GM19043 (cell line): Measurements from ENCODE around the gene LMTK3.
"Not testable (repeated sequence)": the region's sequence is repeated elsewhere in the genome, so short reads cannot be mapped to it uniquely, and the experiment has no call there.

Experiments used
- ATAC-seq: cut with Tn5 transposase; IDR thresholded peaks from one replicate; pipeline ENCODE4 v1.9.1; 2021; ENCODE audit warnings: low read depth; ENCODE audit not compliant: unreplicated experiment

Gene LMTK3

DNA sequence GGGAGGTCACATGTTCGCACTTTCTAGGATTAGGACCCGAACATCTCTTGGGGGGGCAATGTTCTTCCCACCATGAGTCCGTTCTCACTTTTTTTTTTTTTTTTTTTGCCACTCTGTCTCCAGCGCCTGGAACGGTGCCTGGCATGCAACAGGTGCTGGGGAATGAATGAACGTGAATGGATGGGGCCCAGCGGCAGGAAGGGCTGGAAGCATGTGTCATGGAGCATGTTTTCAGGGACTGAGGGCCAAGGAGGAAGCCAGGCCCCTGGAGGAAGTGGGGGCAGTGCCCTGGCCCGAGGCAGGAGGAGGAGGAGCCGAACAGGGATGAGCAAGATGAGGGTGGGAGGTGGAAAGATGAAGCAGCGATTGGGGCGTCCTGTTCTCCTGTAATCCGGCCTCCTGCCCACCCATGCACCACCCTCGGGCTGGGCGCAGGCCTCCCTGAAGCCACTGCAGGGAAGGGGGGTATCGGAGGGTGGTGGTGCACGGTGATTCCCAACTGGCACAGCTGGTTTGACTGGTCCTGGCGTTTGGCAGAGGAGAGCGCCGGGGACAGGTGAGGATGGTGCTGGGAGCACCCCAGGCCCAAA, 31.6 kb upstream of the LMTK3 start:
- ATAC-seq, result no peak

- no peak for ATAC-seq
Observed at GRCh38 chr19:48541813-48542212, 30.2 kb upstream of the LMTK3 start.

DNA sequence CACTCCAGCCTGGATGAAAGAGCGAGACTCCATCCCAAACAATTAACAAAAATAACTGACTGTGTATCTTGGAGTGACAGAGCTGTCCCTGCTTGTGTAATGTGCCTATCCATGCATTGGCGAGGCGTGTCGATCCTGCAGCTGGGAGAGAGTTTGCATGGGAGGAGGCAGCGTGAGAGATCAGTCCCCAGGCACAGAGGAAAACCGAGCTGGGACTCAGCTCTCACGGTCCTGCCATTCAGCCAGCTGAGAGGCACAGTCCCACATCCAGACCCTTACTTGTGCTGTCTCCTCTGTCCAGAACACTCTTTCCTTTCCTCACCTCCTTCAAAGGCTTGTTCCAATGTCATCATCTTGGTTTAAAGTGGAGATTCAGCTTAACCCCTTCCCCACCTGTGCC, 28.5 kb upstream of the LMTK3 start:
- ATAC-seq, result no peak

DNA sequence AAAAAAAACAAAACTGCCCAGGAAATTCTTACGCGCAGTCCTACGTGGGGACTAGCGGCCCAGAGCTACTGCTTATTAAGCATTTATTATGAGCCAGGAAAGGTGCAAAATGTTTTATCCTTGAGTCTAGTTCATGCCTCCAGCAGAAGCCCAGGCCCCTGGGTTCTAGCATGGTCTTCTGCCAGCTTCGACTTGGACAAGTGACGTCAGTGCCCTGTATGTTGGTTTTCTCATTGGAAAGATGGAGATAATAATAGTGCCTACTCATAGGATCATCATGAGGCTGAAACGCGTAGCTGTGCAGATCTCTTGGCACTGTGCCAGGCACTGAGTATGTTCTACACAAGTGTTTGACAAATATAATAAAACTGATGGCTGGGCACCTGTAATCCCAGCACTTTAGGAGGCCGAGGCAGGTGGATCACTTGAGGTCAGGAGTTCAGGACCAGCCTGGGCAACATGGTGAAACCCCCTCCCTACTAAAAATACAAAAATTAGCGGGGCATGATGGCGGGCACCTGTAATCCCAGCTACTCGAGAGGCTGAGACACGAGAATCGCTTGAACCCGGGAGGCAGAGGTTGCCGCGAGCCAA, 28.0 kb upstream of the LMTK3 start:
- no peak for ATAC-seq

DNA sequence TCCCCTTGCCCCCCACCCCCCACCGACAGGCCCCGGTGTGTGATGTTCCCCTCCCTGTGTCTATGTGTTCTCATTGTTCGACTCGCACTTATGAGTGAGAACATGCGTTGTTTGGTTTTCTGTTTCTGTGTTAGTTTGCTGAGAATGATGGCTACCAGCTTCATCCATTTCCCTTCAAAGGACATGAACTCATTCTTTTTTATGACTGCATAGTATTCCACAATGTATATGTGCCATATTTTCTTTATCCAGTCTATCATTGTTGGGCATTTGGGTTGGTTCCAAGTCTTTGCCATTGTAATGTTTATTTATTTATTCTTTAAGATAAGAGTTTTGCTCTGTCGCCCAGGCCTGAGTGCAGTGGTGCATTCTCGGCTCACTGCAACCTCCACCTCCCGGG, 26.4 kb upstream of the LMTK3 start:
- ATAC-seq, result not testable (repeated sequence)

DNA sequence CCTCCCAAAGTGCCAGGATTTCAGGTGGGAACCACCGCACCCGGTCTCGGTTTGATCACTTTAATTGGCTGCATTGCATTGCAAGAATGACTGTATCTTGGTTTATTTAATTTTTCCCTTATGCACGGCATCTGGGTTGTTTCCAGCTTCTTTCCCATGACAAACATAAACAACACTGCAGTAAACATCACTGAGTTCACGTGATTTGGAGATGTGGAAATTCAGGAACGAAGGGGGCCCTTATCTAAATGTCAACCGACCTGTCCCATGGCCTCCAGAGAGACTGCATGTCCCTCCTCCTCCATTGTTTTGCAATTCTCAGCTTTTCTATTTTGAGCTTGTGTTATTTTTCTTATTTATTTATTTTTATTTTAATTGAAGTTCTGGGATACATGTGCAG, 25.9 kb upstream of the LMTK3 start:
- ATAC-seq, result no peak

DNA sequence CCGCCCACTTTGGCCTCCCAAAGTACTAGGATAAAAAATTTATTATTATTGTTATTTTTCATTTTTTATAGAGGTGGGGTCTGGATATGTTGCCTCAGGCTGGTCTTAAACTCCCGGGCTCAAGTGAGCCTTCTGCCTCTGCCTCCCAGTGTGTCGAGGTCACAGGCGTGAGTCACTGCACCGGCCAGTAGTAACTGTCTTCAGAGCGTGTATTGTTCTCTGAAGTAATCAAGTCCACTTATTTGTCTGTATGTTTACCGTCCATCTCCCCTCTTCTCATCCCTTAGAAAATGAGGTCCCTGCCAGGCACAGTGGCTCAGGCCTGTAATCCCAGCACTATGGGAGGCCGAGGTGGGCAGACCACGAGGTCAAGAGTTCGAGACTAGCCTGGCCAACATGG, 22.1 kb upstream of the LMTK3 start:
- ATAC-seq, result no peak

GRCh38 chr19:48530770-48531169, 19.1 kb upstream of the LMTK3 start:
- no peak for ATAC-seq

GRCh38 chr19:48530066-48530720, 18.6 kb upstream of the LMTK3 start:
- ATAC-seq, result no peak

GRCh38 chr19:48529156-48529555, 17.5 kb upstream of the LMTK3 start:
- no peak for ATAC-seq

DNA sequence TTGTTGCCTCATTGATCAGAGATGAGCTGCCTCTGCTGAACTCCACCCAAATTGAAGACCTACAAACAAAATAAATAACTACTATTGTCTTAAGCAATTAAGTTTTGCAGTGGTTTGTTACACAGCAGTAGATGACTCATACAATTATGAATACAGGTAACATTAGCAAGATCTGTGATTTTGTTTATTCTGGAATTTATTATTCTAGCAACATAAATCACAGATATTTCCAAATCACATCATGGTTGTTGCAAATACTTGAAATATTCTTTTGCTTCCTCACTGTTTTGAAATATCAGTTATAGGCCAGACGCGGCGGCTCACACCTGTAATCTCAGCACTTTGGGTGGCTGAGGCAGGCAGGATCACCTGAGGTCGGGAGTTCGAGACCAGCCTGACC, 13.1 kb upstream of the LMTK3 start:
- ATAC-seq, result no peak

DNA sequence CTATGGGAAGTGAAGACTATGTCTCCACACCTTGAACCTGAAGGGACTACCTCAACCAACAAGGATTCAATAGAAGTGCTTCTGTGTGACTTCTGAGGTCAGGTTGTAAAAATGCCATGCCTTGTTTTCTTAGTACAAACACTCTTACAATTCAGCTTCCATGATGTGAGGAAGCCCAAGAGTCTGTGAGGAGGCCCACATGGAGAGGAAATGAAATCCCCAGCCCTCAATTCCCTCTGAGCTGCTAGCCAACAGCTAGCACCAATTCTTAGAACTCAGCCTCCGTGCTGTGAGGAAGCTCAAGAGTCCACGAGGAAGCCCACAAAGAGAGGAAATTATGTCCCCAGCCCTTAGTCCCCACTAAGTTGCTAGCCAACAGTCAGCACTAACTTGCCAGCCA, 12.6 kb upstream of the LMTK3 start:
- no peak for ATAC-seq

DNA sequence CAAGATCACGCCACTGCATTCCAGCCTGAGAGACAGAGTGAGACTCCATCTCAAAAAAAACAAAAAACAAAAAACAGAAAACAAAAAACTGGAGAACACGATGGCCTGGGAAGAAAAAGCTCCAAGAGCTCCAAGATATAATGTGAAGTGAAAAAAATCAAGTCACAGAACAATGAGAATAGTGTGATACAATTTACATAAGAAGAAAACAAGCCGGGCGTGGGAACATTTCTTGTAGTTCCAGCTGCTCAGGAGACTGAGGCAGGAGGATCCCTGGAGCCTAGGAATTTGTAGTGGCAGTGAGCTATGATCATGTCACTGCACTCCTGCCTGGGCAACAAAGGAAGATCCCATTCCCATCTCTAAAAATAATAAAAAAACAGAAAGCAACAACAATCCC, 8.5 kb upstream of the LMTK3 start:
- no peak for ATAC-seq

DNA sequence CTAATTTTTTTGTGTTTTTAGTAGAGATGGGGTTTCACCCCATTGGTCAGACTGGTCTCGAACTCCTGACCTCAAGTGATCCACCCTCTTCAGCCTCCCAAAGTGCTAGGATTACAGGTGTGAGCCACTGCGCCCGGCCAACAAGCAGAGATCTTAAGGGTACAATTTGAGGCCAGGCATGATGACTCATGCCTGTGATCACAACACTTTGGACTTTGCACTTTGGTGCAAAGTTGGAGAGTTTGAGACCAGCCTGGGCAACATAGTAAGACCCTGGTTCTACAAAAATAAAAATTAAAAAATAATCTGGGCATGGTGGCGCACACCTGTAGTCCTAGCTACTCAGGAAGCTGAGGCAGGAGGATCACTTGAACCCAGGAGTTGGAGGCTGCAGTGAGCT, 7.8 kb upstream of the LMTK3 start:
- not testable (repeated sequence) for ATAC-seq

DNA sequence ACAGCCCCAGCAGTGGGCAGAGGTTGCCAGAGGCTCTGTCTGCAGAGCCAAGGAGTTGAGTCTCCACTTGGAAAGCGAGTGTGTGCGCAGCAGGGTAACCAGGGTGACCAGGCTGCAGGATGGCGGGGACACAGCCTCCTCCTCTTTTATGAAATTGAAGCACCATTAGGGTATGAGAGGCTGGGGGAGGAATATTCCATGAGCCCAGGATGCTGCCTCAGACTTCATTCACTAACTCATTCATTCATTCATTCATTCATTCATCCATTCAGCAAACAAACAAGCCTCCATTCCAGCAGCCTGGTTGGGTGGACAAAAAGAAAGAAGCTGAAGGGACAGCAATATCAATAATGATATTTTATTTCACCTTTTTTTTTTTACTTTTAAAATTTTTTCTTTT, 6.6 kb upstream of the LMTK3 start:
- no peak for ATAC-seq

GRCh38 chr19:48516536-48516935, 4.9 kb upstream of the LMTK3 start:
- no peak for ATAC-seq

DNA sequence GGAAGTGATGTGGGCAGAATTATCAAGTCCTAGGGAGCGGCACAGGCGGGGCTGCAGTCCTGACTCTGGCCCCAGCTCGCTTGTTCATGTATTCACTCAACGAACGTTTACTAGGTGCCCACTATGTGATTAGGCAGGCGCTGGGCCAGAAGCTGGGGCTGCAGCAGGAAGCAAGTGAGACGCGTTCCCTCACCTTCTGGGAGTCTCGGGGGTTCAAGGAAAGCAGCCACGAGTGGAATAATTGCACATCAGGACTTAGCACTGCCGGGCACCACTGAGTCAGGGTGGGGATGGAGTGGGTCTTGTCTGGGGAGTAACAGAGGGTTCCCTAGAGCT, 2.5 kb upstream of the LMTK3 start:
- no peak for ATAC-seq

GRCh38 chr19:48513289-48514122, 1.9 kb upstream of the LMTK3 start:
- no peak for ATAC-seq

DNA sequence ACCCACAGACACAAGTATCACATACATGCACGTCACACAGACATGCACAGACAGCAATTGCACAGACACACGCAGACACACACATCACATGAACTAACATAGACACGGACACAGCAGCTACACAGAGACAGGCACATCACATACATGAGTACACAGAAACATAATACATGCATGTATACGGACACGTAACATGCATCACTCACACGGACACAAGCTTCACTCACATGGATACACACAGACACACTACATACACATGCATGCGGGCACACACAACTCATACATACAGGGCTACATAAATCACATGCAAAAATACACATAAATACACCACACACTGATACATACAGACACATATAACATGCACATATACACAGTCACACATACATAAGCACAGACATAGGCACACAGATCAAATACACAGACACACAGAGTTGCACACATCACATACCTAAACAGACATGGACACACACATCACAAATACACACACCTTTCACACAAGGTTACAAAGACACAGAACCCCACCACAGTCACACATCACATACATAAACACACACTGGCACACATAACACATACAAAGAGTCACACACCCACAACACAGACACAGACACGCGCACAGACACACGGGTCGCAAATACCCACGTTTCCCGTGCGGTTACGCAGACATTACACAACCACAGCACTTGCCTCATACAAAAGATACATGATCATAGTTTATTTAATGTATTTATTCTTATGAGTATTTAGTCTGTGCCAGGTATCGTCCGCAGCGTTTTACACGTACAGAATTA, 1.1 kb upstream of the LMTK3 start:
- no peak for ATAC-seq

GRCh38 chr19:48511321-48511731, 309 bp downstream of the LMTK3 start:
- no peak for ATAC-seq
